Stimulated activated naive CD4-positive, alpha-beta T cell (primary cell): ENCODE measurements around the gene HDHD3.
"Not testable (repeated sequence)": the region's sequence is repeated elsewhere in the genome, so short reads cannot be mapped to it uniquely, and the experiment has no call there.

ENCODE experiments used
- DNase-seq, 6 experiments: peaks; one replicate each; lab custom pipeline; 2025; lab: John Stamatoyannopoulos, UW

The HDHD3 gene, protein sequence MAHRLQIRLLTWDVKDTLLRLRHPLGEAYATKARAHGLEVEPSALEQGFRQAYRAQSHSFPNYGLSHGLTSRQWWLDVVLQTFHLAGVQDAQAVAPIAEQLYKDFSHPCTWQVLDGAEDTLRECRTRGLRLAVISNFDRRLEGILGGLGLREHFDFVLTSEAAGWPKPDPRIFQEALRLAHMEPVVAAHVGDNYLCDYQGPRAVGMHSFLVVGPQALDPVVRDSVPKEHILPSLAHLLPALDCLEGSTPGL

DNA sequence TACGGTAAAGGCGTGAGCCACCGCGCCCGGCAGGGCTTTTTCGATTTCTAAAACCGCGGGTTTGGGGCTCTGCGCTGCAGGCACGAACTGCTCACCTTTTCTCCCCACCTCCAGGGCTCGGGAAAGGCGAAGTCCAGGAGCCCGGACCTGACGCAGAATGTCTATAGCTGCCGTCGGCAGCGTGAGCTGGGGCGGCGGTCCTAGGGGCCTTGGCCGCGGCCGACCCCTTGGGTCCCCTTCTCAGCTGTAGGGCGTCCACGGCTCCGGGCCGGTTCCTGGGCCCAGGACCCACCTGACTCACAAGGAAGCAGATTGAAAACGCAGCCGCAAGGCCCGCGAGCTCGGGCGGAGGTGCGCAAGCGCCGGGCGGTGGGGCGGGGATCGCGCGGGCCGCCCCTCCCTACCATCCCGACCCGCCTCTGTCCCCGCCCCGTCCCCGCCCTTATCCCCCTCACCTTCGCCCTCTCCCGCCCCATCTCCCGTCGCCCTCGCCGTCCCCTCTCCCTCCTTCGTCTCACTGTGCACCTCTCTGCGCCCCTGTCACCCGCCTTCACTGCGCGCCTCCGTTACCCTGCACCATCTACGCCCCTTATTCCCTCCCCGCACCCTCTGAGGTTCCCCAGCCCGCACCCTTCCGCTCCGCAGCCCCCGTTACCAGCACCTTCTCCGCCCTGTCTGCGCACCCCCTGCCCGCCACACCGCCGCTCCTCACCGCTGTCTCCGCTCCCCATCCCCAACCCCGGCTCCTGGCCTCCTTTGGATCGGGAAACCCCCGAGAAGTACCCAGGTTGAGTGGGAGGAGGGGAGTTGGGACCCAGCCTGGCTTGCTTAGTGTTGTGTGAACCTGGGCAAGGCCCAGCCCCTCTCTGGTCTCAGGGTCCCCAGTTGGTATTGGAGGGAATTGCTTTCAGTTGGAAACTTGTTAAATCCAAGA is at the start of gene HDHD3:
HDHD3 (minus strand) TSS at position 353 of the 934 bp plus-strand sequence. CDS start 2,632 bp downstream, outside the sequence.
- DNase-seq = peak; percentile 74 to 86 (median 80)

DNA sequence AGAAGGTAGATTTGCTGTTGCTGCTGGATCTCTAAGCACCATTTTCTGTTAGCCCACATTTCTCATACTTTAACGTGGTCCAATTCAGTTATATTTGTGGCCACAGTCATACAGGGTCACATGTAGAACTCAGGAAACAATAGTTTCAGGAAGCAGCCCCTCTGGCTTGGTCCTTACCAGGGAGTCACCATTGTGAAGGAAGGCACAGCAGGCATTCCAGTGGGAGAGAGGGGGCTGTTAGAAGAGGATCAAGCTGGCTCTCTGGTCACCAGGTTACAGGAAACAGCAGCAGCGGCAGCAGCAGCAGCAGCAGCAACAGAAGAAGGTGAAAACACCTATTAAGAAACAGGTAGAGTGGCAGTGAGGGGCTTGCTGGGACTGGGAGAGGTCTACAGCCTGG is 48.3 kb upstream of the HDHD3 start:
- DNase-seq = no peak

DNA sequence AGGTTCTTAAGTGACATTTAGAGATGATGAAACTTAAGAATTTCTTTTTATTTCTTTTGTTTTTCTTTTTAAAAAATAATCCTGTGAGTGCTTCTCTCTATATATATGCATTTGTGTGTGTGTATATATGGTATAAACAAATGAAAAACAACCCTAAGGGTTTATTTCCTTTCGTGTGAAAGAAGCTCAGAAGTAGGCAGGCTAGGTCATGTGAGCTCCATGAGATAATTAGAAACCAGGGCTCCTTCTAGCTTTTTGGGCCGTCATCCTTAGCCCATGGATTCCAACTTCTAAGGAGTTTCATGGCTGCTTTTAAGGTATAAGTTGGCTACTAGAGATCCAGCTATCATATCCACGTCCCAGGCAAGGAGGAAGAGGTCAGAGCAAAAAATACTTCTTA is 44.9 kb upstream of the HDHD3 start:
- DNase-seq = no peak

DNA sequence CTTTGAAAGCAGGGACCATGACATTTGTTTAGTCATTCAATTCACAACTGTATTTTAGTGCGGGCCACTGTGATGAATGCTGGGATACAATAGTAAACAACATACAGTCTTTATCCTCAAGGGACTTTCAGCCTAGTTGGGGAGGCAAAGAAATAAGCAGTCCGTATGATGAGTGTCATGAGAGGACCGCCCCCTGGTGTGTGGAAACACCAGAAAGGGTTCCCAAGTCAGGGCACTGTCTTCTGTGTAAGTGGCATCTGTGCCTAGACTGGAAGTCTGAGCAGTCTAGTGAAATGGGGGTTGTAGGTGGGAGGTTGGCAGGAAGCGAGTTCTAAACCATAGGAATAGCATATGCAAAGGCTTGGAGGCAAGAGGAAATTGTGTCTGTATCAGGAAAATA is 40.6 kb upstream of the HDHD3 start:
- DNase-seq = no peak

DNA sequence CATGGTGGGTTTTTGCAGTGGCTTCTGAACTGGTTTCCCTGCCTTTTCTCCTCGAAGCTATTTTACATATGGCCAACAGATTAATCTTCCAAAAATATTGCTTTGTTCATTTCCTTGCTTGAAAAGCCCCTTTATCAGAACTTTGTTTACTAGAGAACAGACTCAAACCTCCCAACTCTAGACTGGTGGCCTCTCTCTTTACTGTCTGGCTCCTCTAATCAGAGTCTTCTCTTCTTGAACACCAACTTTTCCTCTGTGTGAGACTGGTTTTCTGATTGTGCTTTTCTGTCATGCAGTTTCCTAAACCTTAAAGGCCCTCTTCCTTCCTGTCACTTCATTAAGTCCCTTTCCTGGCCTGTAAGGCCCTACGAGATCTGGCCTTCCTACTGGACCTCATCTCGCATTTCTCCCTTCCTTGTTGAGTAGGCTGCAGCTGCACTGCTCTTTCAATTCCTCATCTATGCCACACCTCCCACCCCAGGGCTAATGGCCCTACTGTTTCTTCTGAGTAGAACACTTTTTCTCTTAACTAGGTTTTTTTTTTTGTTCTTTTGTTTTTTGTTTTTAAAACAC is 39.4 kb upstream of the HDHD3 start:
- DNase-seq = no peak

DNA sequence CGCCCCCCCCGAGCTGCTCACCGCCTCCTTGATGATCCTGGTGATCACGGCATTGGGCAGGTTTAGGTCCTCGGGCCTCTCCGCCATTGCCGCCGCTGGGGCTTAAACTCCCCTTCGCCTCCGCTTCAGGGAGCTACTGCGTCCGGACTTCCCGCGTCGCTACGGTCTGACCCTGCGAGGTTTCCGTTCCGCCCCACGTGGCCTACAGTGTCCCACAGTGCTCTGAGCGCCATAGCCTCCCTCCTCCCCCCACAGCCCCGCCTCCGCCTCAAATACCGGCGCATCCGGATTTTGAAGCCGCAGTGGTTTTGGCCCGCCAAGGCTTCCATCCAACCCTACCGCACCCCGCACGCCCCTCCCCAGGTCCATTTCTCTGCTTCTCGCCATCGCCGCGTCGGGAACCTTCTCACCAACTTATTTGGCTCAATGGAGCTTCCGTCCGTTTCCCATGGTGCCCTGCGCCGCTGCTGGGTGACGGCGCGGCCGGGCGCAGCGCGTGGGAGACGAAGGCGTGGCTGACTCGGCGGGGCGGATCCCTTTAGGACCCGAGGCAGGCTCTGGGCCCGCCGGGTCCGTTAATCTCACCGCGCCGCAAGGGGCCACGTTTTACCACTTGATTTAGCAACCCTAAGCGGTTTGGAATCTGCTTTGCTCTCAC is 33.5 kb upstream of the HDHD3 start, which contains the start of the genes C9orf43 and POLE3:
C9orf43 (plus strand) TSS at position 541 of the 658 bp plus-strand sequence. CDS start 2,747 bp downstream, outside the sequence.
POLE3 (minus strand) TSS at position 469 of the 658 bp plus-strand sequence; CDS start at position 87, 382 bp downstream.
- DNase-seq = peak; percentile 88 to 98 (median 94)

DNA sequence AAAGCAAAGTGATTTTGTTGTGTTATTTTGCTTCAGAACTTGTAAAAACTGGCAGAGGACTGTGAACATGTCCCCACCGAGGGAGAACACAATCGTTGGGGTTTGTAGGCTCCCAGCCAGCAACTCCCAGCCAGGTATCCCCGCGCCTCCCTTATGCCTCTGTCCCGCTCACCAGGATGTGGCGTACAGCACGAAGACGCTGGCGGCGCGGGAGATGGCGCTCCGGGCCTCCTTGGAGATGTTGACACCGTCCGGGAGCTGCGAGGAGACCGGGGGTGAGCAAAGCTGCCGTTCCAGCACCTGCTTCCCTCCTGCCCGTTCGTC is 33.1 kb upstream of the HDHD3 start:
- no peak for DNase-seq

DNA sequence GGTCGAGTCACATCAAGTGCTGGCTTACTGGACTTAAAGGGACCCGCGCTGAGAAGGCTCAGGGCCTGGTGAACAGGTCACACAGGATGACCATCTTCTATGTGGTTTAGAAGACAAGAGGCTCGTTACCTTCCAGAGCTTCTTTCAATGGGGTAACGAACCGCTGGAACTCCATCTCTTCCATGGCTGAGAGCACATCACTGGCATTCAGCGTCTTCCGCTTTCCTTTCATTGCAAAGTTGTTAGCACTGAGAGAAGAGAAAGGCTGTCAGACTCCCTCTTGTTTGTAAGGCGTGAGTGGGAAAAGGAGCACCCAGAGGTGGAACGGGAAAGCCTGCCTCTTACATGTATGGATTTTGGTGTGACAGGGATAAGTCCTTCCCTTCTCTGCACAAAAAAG is 32.7 kb upstream of the HDHD3 start:
- DNase-seq = no peak

DNA sequence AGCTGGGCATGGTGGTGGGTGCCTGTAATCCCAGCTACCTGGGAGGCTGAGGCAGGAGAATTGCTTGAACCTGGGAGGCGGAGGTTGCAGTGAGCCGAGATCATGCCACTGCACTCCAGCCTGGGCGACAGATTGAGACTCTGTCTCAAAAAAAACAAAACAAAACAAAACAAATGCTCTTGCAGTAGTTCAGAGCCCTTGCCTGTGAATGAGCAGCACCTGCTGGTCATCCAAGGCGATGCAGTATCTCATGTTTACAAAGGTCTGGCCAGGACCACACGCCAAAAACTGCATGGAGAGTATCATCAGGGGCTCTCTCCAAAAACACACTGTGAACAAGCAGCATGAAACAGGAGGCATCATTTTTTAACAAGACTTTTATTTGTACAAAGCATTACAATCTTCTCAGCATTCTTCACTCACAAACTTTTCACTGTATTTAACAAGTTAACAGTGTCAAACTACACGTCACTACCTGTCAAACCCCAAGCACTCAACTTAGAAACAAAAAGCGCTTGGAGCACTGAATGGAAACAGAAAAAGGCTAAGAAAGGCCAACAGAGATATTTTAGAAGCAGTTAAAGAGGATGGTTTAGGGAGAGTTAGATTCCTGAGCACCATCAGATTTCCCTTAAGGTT is 30.2 kb upstream of the HDHD3 start:
- peak; percentile 26 to 59 (median 48) for DNase-seq

DNA sequence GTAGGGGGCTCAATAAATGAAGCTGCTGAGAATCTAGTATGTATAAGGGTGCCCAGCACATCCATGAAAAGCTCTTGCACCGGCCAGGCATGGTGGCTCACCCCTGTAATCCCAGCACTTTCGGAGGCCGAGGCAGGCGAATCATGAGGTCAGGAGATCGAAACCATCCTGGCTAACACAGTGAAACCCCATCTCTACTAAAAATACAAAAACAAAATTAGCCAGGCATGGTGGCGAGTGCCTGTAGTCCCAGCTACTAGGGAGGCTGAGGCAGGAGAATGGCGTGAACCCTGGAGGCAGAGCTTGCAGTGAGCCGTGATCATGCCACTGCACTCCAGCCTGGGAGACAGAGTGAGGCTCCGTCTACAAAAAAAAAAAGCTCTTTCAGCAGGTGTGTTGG is 29.6 kb upstream of the HDHD3 start:
- DNase-seq = not testable (repeated sequence)

DNA sequence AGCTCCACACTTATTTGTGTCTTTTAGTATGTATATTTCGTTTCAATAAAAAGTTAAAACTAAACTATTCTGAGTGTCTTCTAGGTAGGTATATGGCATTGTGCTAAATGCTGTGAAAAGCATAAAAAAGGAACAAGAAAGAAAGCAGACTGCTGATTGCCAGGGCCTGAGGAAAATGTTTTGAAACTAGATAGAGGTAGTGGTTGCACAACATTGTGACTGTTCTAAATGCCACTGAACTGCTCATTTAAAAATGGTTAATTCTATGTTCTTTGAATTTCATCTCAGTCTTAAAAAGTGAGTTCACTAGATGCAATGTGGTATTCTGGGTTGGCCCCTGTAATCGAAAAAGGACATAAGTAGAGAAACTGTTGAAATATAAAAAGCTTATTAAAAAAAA is 26.9 kb upstream of the HDHD3 start:
- no peak for DNase-seq

DNA sequence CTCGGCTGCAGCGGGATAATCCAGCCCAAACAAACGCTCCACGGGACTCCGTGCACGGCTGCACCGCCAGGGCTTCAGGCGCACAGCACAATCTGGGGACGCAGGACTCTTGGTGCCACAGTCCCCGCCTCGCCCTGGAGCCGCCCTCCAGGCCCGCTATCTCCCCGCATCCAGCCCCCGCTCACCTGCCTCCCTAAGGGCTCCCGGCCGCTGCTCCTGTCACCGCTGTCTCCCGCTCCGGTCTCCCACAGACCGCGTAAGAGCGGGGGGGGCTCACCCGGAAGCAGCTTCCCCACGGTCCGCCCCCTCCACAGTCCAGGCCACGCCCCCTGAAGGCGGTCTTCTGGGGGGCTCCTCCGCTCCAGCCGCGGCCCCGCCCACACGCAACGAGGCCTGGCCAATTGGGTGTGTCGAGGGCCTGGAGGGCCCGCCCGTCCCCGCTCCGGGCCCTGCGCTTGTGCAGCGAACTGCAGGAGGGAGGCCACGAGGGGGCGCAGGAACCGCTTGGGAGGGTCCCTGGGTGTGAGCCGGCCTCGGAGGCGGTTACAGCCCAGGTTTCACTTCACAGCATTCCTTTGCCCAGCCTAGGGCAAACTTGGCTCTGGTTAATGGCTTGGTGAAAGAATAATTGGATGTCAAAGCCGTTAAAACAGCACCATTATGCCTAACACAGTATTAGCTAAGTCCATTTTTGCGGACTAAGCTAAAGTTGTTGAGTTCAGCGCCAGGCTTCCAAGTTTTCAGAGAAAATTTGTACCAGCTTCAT is 24.4 kb upstream of the HDHD3 start, which contains the start of gene ALAD:
ALAD (minus strand) TSS at position 258 of the 766 bp plus-strand sequence. CDS start 7,725 bp downstream, outside the sequence.
- peak; percentile 97 to 99 (median 98) for DNase-seq

DNA sequence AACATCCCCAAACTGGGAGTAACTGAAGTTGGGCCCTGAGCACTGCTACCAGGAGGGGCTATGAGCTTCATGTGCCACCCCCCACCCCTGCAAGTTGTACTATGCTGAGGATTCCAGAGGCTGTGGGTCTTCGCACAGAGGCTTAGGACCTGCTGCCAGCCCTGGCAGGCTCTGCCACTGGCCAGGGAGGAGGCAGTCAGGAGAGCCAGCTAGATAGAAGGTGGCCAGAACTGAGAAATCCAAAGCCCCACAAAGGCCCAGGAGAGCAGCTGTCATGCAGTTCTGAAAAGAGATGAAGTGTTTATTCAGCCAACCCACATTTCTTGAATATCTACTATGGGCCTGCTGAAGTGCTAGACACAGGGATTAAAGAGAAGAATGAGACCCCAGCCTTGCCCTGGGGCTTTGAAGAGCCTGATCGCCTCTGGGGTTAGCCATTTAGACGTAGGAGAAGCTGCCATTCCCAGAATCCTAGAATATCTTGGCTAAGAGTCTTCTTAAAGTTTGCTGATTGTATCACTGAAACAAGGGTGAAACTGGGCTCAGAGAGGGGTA is 22.9 kb upstream of the HDHD3 start:
- DNase-seq = no peak

DNA sequence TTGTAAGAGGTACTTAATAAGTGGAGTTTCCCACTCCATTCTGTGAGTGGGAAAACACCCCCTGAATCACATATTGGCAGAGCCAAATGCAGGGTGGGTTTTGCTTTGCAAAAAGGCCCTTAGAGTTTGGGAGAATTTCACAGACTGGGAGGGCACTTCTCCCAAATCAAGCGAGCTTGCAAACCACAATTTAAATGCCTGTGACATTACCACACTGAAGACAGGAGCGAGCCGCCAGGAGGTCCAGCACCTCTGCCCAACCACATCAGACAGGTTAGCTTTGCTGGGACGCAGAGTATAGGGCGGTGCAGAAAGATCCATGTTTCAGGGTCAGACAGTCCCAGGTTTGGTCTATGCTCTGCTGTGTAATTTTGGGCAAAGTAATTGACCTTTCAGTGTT is 22.0 kb upstream of the HDHD3 start:
- DNase-seq = no peak

DNA sequence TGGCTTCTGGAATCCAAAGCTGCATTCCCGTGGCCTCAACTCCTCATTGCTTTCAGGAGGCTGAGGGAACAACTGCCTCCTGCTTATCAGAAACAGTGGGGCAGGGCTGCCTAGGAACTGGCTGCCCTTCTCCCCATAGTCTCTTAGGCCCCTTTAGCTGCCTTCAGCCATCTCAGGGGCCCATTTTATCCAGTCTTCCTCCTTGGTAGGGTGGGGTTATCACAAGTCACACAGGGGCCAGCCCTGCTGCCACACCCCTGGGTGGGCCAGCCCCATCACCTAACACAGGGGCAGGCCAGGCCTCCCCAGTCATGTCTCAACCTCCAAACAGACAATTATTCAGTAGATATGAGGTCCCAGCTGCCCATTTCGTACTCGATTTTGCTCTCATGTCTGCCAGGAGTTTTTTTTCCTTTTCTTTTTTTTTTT is 20.4 kb upstream of the HDHD3 start:
- DNase-seq = no peak

DNA sequence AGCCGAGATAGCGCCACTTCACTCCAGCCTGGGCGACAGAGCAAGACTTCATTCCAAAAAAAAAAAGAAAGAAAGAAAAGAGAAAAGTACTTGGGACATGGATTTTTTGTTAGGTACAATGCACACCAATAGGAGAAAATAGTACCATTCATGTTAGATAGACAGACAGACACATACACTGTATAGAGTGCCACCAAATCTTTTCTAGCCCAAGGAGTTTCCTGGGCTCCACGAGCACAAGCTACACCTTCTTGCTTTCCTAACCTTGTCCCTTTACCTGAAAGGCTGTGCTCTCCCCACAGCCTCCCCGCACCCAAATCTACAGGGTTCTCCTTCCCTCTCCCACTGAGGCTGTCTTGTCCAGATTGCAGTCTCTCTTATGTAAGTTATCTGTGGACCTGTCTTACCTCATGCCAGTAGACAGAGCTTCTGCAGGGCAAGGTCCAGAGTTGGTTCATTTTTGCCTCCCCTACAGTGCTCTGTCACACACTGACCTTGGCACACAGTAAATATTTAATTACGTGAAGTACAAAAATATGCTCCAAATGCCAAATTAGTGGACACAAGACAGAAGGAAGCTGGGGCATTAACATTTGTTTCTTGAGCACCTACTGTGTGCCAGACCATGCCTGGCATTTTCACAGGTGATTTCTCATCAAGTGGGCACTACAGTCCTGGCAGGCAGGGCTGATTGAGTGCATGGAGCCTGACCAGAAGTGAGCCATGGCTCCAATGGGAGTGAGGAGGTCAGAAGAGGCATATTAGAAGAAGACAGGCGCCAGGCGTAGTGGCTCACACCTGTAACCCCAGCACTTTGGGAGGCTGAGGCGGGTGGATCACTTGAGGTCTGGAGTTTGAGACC is 18.4 kb upstream of the HDHD3 start:
- no peak for DNase-seq

DNA sequence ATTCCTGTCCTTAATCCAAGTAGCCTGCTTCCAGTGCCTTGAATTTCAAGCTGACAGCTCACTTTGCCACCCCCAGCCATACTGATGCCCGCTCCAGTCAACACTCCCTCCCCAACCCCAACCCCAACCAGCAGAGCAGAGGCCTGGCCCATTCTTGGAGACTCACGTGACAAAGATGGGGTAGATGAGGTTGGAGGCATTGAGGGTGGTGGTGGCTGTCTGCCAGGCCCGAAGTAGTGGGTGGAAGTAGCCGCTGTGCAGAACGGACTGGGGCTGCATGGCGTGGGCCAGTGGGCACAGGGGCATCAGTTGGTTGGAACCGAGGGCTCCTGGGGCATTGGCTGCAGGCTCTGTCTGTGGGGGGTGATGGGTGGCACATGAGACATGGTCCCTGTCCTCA is 16.5 kb upstream of the HDHD3 start:
- DNase-seq = no peak

DNA sequence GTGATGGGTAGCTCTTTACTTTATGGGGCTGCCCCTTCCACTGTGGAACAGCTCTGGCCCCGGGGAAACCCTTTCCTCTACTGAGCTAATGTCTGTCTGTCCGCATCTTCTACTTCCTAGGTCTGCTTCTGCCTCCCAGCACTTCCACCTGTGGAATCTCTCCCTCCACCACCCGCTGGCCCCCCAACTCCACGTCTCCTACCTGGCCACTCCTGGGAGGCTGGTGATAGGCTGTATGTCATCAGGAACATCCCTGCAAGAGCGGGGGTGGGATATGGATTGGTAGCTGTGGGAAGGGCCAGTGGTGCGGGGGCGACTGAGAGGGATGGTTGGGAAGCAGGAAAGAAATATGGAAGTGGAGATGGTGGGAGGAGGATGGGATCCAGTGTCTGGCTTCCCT is 15.1 kb upstream of the HDHD3 start:
- DNase-seq = no peak

DNA sequence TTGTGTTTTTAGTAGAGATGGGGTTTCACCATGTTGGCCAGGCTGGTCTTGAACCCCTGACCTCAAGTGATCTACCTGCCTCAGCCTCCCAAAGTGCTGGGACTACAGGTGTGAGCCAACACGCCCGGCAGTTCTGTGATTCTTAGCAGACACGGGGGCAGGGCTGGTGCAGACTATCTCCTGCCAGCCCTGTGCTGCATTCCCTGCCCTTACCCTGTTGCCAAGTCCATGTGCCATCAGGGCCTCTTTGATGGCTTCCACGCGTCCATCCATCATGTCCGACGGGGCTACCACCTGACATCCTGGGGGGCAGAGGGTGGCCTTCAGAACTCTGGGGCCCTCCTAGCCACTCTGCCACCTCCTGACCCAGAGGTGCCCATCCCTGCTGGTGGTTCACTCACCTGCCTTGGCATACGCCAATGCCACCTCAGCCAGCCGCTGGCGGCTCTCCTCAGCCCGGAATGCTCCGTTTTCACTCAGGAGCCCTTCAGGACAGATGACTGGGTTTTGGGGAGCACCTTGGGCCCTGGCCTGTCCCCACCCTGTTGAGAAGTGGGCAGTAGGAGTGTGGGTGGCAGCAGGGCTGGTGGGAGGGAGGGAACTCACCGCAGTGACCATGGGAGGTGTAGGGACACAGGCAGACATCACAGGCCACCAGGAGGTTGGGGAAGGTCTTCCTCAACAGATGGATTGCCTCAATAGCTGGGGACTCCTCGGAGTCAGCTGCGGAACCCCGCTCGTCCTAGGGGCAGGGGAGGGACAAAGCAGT is 13.6 kb upstream of the HDHD3 start:
- no peak for DNase-seq
